ENCODE results near the gene BMP7. TPM values are rescaled to one million over a fixed set of nuclear protein-coding genes. Genes with fewer than 3 reads are reported as not detected.

Gene BMP7
- total and polyA plus RNA-seq, 2 of the 13 experiments (the other 11 are each of a cell fraction or from before 2014, with no cell fraction given), result not detected

DNA sequence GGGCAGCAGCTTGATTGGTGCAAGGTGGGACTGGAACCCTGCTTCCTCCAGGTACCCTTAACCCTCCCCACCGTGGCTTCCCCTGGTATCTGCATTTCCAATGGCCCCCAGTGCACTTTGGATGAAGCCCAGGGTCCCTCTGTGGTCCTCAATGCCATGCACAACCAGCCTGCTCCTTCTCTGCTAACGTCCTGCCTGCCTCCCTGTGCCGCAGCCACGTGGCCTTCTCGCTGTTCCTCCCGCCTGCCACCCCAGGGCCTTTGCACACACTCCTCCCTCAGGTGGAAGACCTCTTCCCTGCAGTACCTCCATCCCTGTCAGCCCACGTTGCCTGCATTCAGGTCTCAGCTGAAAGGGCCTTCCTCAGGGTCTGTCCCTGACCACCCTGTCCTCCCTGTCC, 101.6 kb downstream of the BMP7 start:
- no TSS peak for BruUV-seq (replicated peaks)
- Histone ChIP-seq H3K79me2 (ENCODE audit: insufficient read depth, low read length) (no peaks in the 10 kb centered on the region), H3K9ac (ENCODE audit: insufficient read depth, low read depth, low read length) (no peak overlapping the region), H4K20me1 (ENCODE audit: insufficient read depth, low read length) (no peaks in the 10 kb centered on the region), H3K4me2 (ENCODE audit: low read depth, low read length) (no peak overlapping the region), H3K36me3 (replicated peaks in 1 of 2; ENCODE audit: control insufficient read depth in 1 of 2, insufficient read depth in 2 of 2, low read length in 2 of 2) (no peaks in the 10 kb centered on the region), H3K9me3 (ENCODE audit: low read length) (no peaks in the 10 kb centered on the region), H3K4me3 (replicated peaks in 1 of 3; ENCODE audit: insufficient read depth in 1 of 3, low read depth in 2 of 3, low read length in 3 of 3) (no peak overlapping the region), H3K4me1 (ENCODE audit: insufficient read depth, low read length) (no peaks in the 10 kb centered on the region), H3K27ac (ENCODE audit: extremely low read length, insufficient read depth, low read length) (no peak overlapping the region), H3K27me3 (ENCODE audit: control insufficient read depth in 1 of 2, insufficient read depth in 2 of 2, low read length in 2 of 2) (peaks cover 2 to 39% of the 10 kb centered on the region in 2 experiments; a peak in 3 of 5 replicates), H2AFZ (ENCODE audit: low read length) (no peak overlapping the region)
- ChIA-PET POLR2A (no interaction called here), CTCF (ENCODE audit: low intra/inter-chr PET ratio, low total read pairs) (no interaction called here)
- DNase-seq (ENCODE audit: low spot score), result no peak
- in situ Hi-C loops (cut with HindIII; ENCODE audit: extremely low pct_ligation_motif_present, low pct_unique_long_range_greater_than_20kb), result no loop called here
- no peak for ATAC-seq
- no peak for TF ChIP-seq NFRKB (IDR thresholded peaks at IDR 0.05)
- TF ChIP-seq PRDM4 (CRISPR knock-in tag; IDR thresholded peaks at IDR 0.05; ENCODE audit: borderline replicate concordance), result no peak
- TF ChIP-seq ZBTB46 (CRISPR knock-in tag; IDR thresholded peaks at IDR 0.05; ENCODE audit: borderline replicate concordance), result no peak
- TF ChIP-seq ZNF558 (CRISPR knock-in tag; IDR thresholded peaks at IDR 0.05; ENCODE audit: borderline replicate concordance), result no peak
- TF ChIP-seq CHD2 (IDR thresholded peaks at IDR 0.05; ENCODE audit: low read depth, low read length), result no peak
- no peak for TF ChIP-seq ZNF225 (CRISPR knock-in tag; IDR thresholded peaks at IDR 0.05)
- TF ChIP-seq KLF6 (CRISPR knock-in tag; IDR thresholded peaks at IDR 0.05), result no peak
- TF ChIP-seq ZNF607 (CRISPR knock-in tag; IDR thresholded peaks at IDR 0.05; ENCODE audit: borderline replicate concordance), result no peak
- intact Hi-C loops (cut with micrococcal nuclease; ENCODE audit: unreplicated experiment), result no loop called here
- WGBS (ENCODE audit: low lambda C conversion rate), result 21% methylated on average over 7 of the region's 7 CpGs
- FAIRE-seq, result no peak
